Astrocyte (in vitro differentiated cells and primary cell): Measurements from ENCODE around the gene LYPD6B. TPM values are rescaled to one million over a fixed set of nuclear protein-coding genes. Genes with fewer than 3 reads are reported as not detected.

ENCODE experiments used
- DNase-seq: peaks from one replicate; pipeline ENCODE4 v3.0.0-alpha.2; 2010; ENCODE audit warnings: low read depth
- FAIRE-seq: peaks from 2 replicates; lab custom pipeline; 2011; peaks lifted over from hg19 to GRCh38; lab: Jason Lieb, UNC
- H2AFZ ChIP-seq: 2 replicates; pipeline ENCODE4 v1.6.0; 2012; ENCODE audit warnings: low read depth, low read length, inconsistent platforms
- H3K27ac ChIP-seq: 2 replicates; pipeline ENCODE4 v1.5.1; 2011; ENCODE audit warnings: low read depth, low read length, inconsistent platforms
- H3K27me3 ChIP-seq: 2 replicates; pipeline ENCODE4 v1.6.0; 2011; ENCODE audit warnings: low read length, inconsistent platforms; ENCODE audit not compliant: insufficient read depth
- H3K36me3 ChIP-seq: 2 replicates; pipeline ENCODE4 v1.5.1; 2011; ENCODE audit warnings: low read length, inconsistent platforms; ENCODE audit not compliant: insufficient read depth
- H3K4me1 ChIP-seq: 2 replicates; pipeline ENCODE4 v1.5.1; 2011; ENCODE audit warnings: low read length, inconsistent platforms; ENCODE audit not compliant: insufficient read depth
- H3K4me2 ChIP-seq: 2 replicates; pipeline ENCODE4 v1.6.0; 2012; ENCODE audit warnings: low read length, inconsistent platforms
- H3K4me3 ChIP-seq: 2 replicates; pipeline ENCODE4 v1.5.1; 2011; ENCODE audit warnings: low read depth, mild to moderate bottlenecking, low read length, inconsistent platforms; ENCODE audit not compliant: insufficient read depth
- H3K79me2 ChIP-seq: 2 replicates; pipeline ENCODE4 v1.6.0; 2012; ENCODE audit warnings: mild to moderate bottlenecking, low read length, inconsistent platforms; ENCODE audit not compliant: insufficient read depth
- H3K9ac ChIP-seq: 2 replicates; pipeline ENCODE4 v1.6.0; 2012; ENCODE audit warnings: mild to moderate bottlenecking, low read length, inconsistent platforms
- H3K9me3 ChIP-seq: 2 replicates; pipeline ENCODE4 v1.5.1; 2012; ENCODE audit warnings: low read depth, mild to moderate bottlenecking, low read length, inconsistent platforms; ENCODE audit not compliant: insufficient read depth
- H4K20me1 ChIP-seq: 2 replicates; pipeline ENCODE4 v1.6.0; 2012; ENCODE audit warnings: low read length, inconsistent platforms; ENCODE audit not compliant: insufficient read depth
- H3K27ac Mint-ChIP-seq: one replicate; pipeline ENCODE4 v1.8.0; 2021; ENCODE audit warnings: mild to moderate bottlenecking, mixed read lengths; ENCODE audit not compliant: unreplicated experiment
- H3K27me3 Mint-ChIP-seq: one replicate; pipeline ENCODE4 v1.8.0; 2021; ENCODE audit warnings: low read depth, mixed read lengths; ENCODE audit not compliant: unreplicated experiment
- H3K36me3 Mint-ChIP-seq: one replicate; pipeline ENCODE4 v1.8.0; 2021; ENCODE audit warnings: low read depth, mixed read lengths; ENCODE audit not compliant: unreplicated experiment
- H3K4me1 Mint-ChIP-seq: one replicate; pipeline ENCODE4 v1.8.0; 2021; ENCODE audit warnings: low read depth, mixed read lengths; ENCODE audit not compliant: unreplicated experiment
- H3K4me3 Mint-ChIP-seq: one replicate; pipeline ENCODE4 v1.8.0; 2021; ENCODE audit warnings: mild to moderate bottlenecking, moderate library complexity, mixed read lengths; ENCODE audit not compliant: unreplicated experiment
- H3K9me3 Mint-ChIP-seq: one replicate; pipeline ENCODE4 v1.8.0; 2021; ENCODE audit warnings: mild to moderate bottlenecking, mixed read lengths; ENCODE audit not compliant: unreplicated experiment
- CTCF ChIP-seq: IDR thresholded peaks from 2 replicates; pipeline ENCODE4 v1.5.1; 2011; ENCODE audit warnings: low read depth, mild to moderate bottlenecking, inconsistent platforms, low read length, moderate library complexity; ENCODE audit not compliant: insufficient read depth
- EZH2 ChIP-seq: IDR thresholded peaks from 2 replicates; pipeline ENCODE4 v1.6.1; 2012; ENCODE audit warnings: mild to moderate bottlenecking, low read length, inconsistent platforms; ENCODE audit not compliant: insufficient read depth
- total RNA-seq: library from RNA; stranded (reverse); gene quantifications from 2 replicates; pipeline ENCODE4 v1.2.1, GENCODE V29; 2021

Gene LYPD6B
- total RNA-seq, 1 donor from 2014 or later, result 1.2 TPM

- Histone ChIP-seq H3K4me3 (no peak overlapping the region), H3K9me3 (no peaks in the 10 kb centered on the region), H2AFZ (no peak overlapping the region), H3K27me3 (peaks cover 2% of the 10 kb centered on the region), H3K4me1 (no peaks in the 10 kb centered on the region), H4K20me1 (no peaks in the 10 kb centered on the region), H3K4me2 (no peak overlapping the region), H3K79me2 (no peaks in the 10 kb centered on the region), H3K9ac (no peak overlapping the region), H3K36me3 (no peaks in the 10 kb centered on the region), H3K27ac (no peak overlapping the region)
- H3K4me1 Mint-ChIP-seq, result peaks cover 18% of the 10 kb centered on the region
- no peaks in the 10 kb centered on the region for H3K27me3 Mint-ChIP-seq
- TF ChIP-seq CTCF (no peak), EZH2 (no peak)
- H3K36me3 Mint-ChIP-seq, result peaks cover 21% of the 10 kb centered on the region
- no peak for DNase-seq
- H3K27ac Mint-ChIP-seq, result no peak overlapping the region
- no peaks in the 10 kb centered on the region for H3K9me3 Mint-ChIP-seq
- H3K4me3 Mint-ChIP-seq, result no peak overlapping the region
- FAIRE-seq, result no peak
Observed at GRCh38 chr2:149002378-149002890, 36.1 kb upstream of the LYPD6B start.

GRCh38 chr2:149002891-149003740, 35.4 kb upstream of the LYPD6B start:
- Histone ChIP-seq H3K4me1 (no peaks in the 10 kb centered on the region), H3K9me3 (no peaks in the 10 kb centered on the region), H3K79me2 (no peaks in the 10 kb centered on the region), H3K27me3 (peaks cover 2% of the 10 kb centered on the region), H3K27ac (no peak overlapping the region), H3K36me3 (no peaks in the 10 kb centered on the region), H2AFZ (no peak overlapping the region), H4K20me1 (no peaks in the 10 kb centered on the region), H3K9ac (no peak overlapping the region), H3K4me3 (no peak overlapping the region), H3K4me2 (no peak overlapping the region)
- no peaks in the 10 kb centered on the region for H3K9me3 Mint-ChIP-seq
- no peak overlapping the region for H3K27ac Mint-ChIP-seq
- H3K4me1 Mint-ChIP-seq, result peaks cover 18% of the 10 kb centered on the region
- TF ChIP-seq CTCF, result no peak
- TF ChIP-seq EZH2, result no peak
- no peak for DNase-seq
- H3K36me3 Mint-ChIP-seq, result peaks cover 20% of the 10 kb centered on the region
- H3K4me3 Mint-ChIP-seq, result no peak overlapping the region
- no peak for FAIRE-seq
- H3K27me3 Mint-ChIP-seq, result no peaks in the 10 kb centered on the region

DNA sequence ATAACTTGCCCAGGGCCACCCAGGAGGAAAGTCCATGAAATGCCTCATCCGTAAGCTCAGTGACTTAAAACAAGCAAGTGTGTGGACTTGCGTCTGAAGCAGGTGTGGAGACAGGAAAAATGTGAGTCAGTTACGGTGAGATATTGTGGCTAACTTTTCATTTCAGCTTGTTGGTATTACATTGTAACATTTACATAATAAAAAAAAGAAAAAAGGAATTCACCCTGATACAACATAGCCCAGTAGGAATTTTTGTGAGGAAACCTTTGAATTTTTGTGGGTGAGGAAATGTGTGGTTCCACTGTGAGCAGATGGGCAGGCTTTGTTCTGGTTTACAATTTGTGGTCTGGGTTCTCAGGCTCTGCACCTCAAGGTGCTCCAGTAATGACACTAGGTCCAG, 33.7 kb upstream of the LYPD6B start:
- H3K9me3 ChIP-seq, result no peaks in the 10 kb centered on the region
- no peaks in the 10 kb centered on the region for H3K36me3 ChIP-seq
- no peak overlapping the region for H3K4me3 ChIP-seq
- TF ChIP-seq CTCF (no peak), EZH2 (no peak)
- H3K9ac ChIP-seq, result no peak overlapping the region
- peaks cover 14% of the 10 kb centered on the region for H3K4me1 Mint-ChIP-seq
- H3K9me3 Mint-ChIP-seq, result no peaks in the 10 kb centered on the region
- H3K4me2 ChIP-seq, result peak overlapping the region; percentile 3
- no peak overlapping the region for H3K4me3 Mint-ChIP-seq
- no peaks in the 10 kb centered on the region for H3K4me1 ChIP-seq
- H3K27me3 Mint-ChIP-seq, result no peaks in the 10 kb centered on the region
- DNase-seq (peak; percentile 89), FAIRE-seq (no peak)
- peaks cover 21% of the 10 kb centered on the region for H3K36me3 Mint-ChIP-seq
- no peaks in the 10 kb centered on the region for H4K20me1 ChIP-seq
- H3K79me2 ChIP-seq, result no peaks in the 10 kb centered on the region
- H3K27me3 ChIP-seq, result peaks cover 2% of the 10 kb centered on the region
- peak overlapping the region; percentile 31 for H3K27ac Mint-ChIP-seq
- no peak overlapping the region for H3K27ac ChIP-seq
- no peak overlapping the region for H2AFZ ChIP-seq
